ENCODE data around the gene DYSF. TPM values are rescaled to one million over a fixed set of nuclear protein-coding genes. Genes with fewer than 3 reads are reported as not detected.

Gene DYSF
- total RNA-seq, 1 experiment from 2014 or later: not detected

DNA sequence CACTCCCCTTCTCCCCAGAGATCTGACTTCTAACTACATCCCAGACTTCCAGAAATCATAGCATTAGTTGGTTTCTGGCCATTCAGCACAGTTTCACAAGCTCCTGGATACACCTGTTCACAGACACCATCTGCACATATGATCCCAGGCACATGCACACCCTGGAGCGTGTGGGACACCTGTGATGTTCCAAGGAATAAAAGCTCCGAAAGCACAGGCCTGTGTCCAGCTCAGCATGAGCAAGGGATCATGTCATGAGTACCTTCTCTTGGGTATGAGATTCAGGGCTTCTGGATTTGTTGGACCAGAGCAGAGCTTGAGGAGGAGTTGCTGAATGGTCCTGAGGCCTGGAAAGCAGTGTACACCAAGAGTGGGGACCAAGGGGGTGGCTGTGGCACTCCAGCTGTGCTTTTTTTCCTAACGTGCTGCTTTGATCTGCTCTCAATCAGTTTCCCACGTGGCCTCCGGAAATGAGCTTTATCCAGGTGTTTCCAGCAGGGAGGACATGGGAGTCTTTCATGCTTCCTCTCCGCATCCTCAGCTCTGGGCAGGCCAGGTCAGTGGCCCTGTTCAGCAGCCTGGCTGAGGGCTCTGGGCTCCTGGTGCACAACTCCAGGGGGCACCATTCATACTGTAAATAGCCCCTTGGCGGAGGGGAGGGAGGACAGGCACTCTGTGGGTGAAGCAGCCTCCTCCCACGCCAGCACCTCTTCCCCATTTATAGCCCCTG lies 1.8 kb downstream of the DYSF start:
- DNase-seq (ENCODE audit: low read depth): no peak
- in situ Hi-C loops (cut with HindIII; ENCODE audit: low pct_unique_long_range_greater_than_20kb, low sequenced_read_pairs): no loop called here

DNA sequence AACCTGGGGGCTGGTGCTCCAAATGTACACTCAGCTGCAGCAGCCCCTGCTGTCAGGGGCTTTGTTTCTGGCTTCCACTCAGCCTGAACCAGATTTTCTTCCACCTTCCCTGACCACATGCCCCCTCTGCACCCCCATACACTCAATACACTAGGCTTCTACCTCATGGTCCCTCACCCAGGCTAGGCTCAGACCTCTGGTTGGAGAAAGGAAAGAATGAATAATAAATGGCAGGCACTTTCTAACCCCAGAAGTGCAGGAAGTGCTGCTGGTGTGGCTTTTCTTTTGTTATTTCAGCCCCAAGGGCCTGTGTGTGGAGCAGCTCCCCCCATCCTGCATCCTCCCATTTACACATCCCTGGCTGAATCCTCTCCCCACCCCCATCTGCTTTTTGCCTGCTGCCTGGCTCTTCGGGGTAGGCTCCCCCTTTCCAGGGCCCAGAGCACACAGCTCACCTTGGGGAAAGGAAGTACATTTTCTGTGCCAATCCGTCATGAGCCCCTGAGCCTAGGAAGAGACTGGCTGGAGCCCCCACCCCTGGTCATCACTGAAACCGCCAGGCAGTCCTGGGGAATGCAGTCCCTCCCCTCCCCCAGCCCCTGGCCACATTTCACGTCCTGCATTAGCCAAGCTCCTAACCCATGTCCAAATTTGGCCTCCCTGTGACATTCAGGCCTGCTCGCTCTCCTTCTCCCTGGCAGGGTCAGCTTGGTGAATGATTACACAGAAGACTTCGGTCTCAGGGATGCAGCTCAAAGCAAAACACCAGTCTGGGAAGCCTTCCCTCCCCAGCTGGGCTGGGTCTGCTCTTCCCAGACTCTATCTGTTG lies 2.6 kb downstream of the DYSF start:
- in situ Hi-C loops (cut with HindIII; ENCODE audit: low pct_unique_long_range_greater_than_20kb, low sequenced_read_pairs): no loop called here
- DNase-seq (ENCODE audit: low read depth): no peak

DNA sequence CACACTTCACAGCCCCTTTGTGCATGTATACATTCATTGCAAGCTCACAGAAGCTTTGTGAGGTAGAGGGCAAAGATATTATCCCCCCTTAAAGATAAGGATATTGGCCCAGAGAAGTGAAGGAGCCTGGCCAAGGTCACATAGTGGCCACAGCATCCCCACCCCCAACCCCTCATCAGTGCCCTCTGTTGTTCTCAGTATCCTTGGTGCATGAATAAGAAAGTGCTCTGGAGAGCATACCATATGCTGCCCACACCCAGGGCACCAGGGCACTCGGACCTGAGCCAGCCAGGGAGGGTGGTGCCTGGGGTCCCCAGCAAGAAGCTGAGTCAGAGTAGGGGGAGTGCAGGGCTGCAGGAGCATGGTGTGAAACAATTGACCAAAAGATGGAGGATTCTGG lies 3.3 kb downstream of the DYSF start:
- in situ Hi-C loops (cut with HindIII; ENCODE audit: low pct_unique_long_range_greater_than_20kb, low sequenced_read_pairs): no loop called here
- no peak for DNase-seq (ENCODE audit: low read depth)

GRCh38 chr2:71457123-71457915 lies 4.0 kb downstream of the DYSF start:
- DNase-seq (ENCODE audit: low read depth): no peak
- in situ Hi-C loops (cut with HindIII; ENCODE audit: low pct_unique_long_range_greater_than_20kb, low sequenced_read_pairs): no loop called here

- in situ Hi-C loops (cut with HindIII; ENCODE audit: low pct_unique_long_range_greater_than_20kb, low sequenced_read_pairs): no loop called here
- no peak for DNase-seq (ENCODE audit: low read depth)
Observed at GRCh38 chr2:71457923-71458322, 4.6 kb downstream of the DYSF start.

GRCh38 chr2:71458413-71459083 lies 5.2 kb downstream of the DYSF start:
- no peak for DNase-seq (ENCODE audit: low read depth)
- in situ Hi-C loops (cut with HindIII; ENCODE audit: low pct_unique_long_range_greater_than_20kb, low sequenced_read_pairs): no loop called here

DNA sequence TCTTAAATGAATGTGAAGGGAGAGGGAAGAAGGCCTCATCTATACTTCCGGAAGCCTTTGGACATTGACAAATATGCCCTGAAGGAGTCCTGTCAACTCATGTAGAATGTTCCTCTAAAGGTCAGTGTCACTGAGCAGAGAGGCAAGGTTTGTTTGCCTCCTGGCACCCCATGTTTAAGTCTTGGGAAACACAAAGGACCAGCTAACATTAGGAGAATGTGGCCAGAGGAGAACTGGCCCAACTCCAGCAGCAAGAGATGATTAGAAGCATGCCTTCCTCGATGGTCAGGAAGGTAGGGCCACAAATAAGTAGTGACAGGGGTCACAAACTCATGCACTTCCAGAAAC lies 5.7 kb downstream of the DYSF start:
- in situ Hi-C loops (cut with HindIII; ENCODE audit: low pct_unique_long_range_greater_than_20kb, low sequenced_read_pairs): no loop called here
- DNase-seq (ENCODE audit: low read depth): no peak

DNA sequence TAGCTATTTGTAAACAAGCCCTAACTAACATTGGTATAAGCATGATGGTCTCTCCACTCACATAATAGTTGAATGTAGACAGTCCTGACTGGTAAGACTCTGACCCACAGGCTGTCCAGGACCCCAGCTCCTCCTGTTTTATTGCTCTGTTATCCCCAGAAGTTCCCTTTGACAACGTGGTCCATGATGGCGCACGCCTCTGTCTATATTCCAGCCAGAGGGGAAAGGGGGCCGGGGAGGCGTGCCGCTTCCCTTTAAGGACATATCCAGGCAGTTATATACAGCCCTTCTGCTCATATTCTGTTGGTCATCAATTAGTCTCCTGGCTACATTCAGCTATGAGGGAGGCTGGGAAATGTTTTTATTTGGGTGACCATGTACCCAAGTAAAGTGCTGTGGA lies 6.7 kb downstream of the DYSF start:
- in situ Hi-C loops (cut with HindIII; ENCODE audit: low pct_unique_long_range_greater_than_20kb, low sequenced_read_pairs): no loop called here
- no peak for DNase-seq (ENCODE audit: low read depth)

DNA sequence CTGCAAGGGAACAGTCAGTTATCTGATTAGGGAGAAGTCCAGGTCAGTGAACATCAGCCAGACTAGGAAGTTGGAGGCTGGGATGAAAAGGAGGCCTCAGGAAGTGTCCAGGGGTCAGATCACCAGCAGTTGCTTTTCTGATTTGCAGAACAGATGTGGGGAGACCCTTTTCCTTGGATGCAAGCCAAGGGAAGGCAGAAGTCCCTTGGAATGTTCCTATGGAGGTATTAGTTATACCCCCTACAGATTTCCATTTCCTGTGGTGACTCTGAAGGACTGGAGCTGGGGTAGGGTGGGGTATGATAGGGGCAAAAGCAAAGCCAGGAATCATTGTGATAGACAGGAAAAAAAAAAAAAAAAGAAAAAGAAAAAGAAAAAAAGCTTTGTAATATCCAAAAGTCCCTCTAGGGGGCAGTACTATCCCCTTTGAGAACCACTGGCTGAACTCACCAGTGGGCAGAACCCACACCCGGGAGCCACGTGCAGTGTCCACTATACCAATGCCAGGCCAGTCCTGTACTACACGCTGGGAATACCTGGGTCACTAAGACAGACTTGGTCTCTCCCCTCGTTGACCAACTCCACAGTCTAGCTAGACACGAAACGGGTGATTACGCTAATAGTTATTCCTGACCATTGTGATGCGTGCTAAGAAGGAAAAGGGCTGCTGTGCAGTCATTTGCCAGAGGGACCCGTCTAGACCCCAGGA lies 7.4 kb downstream of the DYSF start:
- DNase-seq (ENCODE audit: low read depth): peak; percentile 10
- in situ Hi-C loops (cut with HindIII; ENCODE audit: low pct_unique_long_range_greater_than_20kb, low sequenced_read_pairs): no loop called here

GRCh38 chr2:71461304-71461671 lies 7.9 kb downstream of the DYSF start:
- in situ Hi-C loops (cut with HindIII; ENCODE audit: low pct_unique_long_range_greater_than_20kb, low sequenced_read_pairs): no loop called here
- DNase-seq (ENCODE audit: low read depth): no peak

DNA sequence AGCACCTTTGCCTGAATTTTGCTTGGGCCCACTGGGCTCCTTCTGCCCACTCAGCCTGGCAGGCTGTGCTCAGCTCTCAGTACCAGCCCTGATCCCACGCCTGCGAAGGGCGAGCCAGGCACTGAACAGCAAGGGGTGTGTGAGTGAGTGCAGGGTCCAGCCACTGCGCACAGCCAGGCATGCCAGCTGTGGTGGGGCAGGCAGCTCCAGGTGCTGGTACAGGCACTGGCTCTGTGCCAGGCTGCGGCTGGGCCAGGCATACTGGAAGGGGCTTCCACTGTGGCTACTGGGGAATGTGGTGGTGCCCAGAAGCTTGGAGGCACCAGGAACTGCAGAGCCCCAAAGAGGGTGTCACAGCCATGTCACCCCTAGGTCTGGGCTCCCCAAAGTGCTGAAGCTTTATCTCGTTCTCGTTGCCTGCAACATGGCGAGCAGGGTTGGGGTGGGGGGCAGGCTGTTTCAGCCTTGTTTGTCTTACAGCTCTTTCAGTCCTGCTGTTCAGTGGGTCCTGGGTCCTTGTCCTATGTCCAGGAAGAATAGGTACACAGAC lies 8.8 kb downstream of the DYSF start:
- in situ Hi-C loops (cut with HindIII; ENCODE audit: low pct_unique_long_range_greater_than_20kb, low sequenced_read_pairs): no loop called here
- DNase-seq (ENCODE audit: low read depth): no peak

DNA sequence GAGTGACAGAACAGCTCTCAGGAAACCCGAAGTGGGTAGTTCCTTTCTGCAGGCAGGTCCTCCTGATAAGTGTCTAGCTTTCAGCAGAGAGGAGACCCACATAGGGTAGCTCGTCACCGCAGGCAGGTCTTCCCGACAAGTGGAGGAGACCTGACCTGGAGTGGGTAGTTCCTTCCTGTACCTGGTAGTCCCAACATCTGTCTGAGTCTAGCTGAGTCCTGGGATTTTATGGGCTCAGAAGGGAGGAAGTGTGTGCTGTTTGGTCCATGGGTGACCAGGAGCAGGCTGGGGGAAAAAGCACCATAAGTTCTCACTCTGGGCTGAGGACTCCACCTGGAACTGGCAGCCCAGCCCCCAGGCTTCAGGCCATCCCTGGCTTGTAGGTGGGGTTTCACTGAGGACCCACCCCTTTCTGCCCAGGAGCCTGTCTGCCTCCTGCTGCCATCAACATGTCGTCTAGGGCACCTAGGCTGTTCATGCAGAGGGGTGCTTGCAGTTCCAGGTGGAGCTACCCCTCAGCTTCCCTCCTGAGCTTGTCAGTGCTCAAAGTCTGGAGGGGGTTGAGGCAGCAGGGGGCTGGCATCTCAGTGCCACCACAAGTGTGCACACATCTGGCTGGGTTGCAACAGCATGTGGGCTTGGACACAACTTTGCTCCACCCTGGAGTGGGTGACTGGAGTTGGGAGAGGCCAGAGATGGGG lies 9.4 kb downstream of the DYSF start:
- in situ Hi-C loops (cut with HindIII; ENCODE audit: low pct_unique_long_range_greater_than_20kb, low sequenced_read_pairs): no loop called here
- DNase-seq (ENCODE audit: low read depth): no peak

GRCh38 chr2:71463342-71463654 lies 9.9 kb downstream of the DYSF start:
- no peak for DNase-seq (ENCODE audit: low read depth)
- in situ Hi-C loops (cut with HindIII; ENCODE audit: low pct_unique_long_range_greater_than_20kb, low sequenced_read_pairs): no loop called here

GRCh38 chr2:71464389-71464788 lies 11.0 kb downstream of the DYSF start:
- in situ Hi-C loops (cut with HindIII; ENCODE audit: low pct_unique_long_range_greater_than_20kb, low sequenced_read_pairs): no loop called here
- DNase-seq (ENCODE audit: low read depth): no peak

GRCh38 chr2:71465356-71465755 lies 12.0 kb downstream of the DYSF start:
- no peak for DNase-seq (ENCODE audit: low read depth)
- in situ Hi-C loops (cut with HindIII; ENCODE audit: low pct_unique_long_range_greater_than_20kb, low sequenced_read_pairs): no loop called here

DNA sequence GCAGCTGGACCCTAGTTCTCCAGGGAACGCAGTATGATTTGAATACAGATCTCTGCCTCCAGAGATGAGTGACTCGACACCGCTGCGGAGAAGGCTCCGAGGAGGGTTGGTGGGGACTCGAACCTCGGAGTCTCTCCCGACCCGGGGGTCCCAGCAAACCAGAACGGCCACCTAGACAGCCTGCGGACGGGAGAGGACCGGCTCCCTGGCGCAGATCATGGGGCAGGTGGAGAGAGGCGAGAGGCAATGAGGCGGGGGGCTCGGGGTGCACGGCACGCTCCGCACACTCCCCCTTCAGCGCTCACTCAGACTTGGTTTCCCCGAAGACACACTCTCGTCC lies 12.6 kb downstream of the DYSF start:
- DNase-seq (ENCODE audit: low read depth): no peak
- in situ Hi-C loops (cut with HindIII; ENCODE audit: low pct_unique_long_range_greater_than_20kb, low sequenced_read_pairs): no loop called here

DNA sequence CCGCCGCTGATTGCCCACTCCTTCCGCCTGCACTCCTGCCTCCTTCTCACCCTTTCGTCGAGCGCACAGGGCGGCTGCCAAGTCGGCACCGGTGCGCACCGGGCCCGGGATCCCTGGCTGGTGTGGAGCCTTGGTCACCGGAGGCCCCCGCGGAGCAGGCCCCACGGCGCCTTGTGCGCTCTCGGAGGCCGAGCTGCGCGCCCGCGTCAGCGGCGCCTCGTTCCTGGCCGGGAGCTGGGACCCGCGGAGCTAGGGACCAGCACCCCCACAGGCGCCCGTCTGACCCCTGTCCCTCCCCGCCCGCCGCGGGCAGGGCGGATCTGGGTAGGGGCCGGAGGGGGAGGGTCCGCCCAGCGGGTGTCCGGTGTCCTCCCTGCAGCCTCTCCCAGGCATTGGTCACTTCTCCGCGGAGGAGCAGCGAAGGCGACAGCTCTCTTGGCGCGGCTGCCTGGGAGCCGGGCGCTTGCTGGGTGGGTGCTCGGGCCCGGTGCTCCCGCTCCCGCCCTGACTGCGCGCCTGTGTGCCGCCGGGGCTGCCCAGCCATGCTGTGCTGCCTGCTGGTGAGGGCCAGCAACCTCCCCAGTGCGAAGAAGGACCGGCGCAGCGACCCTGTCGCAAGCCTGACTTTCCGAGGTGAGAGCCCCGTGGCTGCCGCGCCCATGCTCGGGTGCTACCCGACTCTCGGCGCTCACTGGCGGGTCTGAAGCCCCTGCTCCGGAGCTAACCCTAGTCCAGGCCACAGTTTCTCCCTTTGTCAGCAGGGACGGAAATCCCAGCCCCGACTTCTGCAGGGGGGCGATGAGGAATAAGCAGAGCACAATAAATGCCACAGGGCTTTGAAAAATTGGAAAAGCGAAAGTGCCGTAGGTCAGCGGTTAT lies 13.2 kb downstream of the DYSF start:
- in situ Hi-C loops (cut with HindIII; ENCODE audit: low pct_unique_long_range_greater_than_20kb, low sequenced_read_pairs): no loop called here
- peak; percentile 30 for DNase-seq (ENCODE audit: low read depth)
